H9 (cell line): ENCODE data around the gene CPXM1. TPM values are rescaled to one million over a fixed set of nuclear protein-coding genes. Genes with fewer than 3 reads are reported as not detected.

Source experiments
- DNase-seq: peaks from one replicate; pipeline ENCODE4 v3.0.0-alpha.2; 2017
- H2AFZ ChIP-seq: one replicate; pipeline ENCODE4 v1.6.1; 2013; ENCODE audit warnings: mild to moderate bottlenecking, low read length, control low read depth, moderate library complexity
- H2AK5ac ChIP-seq: 2 replicates; pipeline ENCODE4 v1.6.1; 2013; ENCODE audit warnings: low read length, control low read depth, mixed read lengths; ENCODE audit not compliant: insufficient read length
- H2BK120ac ChIP-seq: one replicate; pipeline ENCODE4 v1.6.1; 2013; ENCODE audit warnings: low read depth, mild to moderate bottlenecking, low read length, control low read depth, inconsistent platforms; ENCODE audit not compliant: poor library complexity, severe bottlenecking
- H2BK12ac ChIP-seq: 2 replicates; pipeline ENCODE4 v1.6.1; 2013; ENCODE audit warnings: low read length, control low read depth, mixed read lengths, low read depth; ENCODE audit not compliant: insufficient read length
- H2BK15ac ChIP-seq: 2 replicates; pipeline ENCODE4 v1.6.1; 2013; ENCODE audit warnings: low read depth, low read length, control low read depth
- H2BK20ac ChIP-seq: one replicate; pipeline ENCODE4 v1.6.1; 2013; ENCODE audit warnings: low read depth, mild to moderate bottlenecking, low read length, control low read depth, inconsistent platforms; ENCODE audit not compliant: poor library complexity, severe bottlenecking
- H2BK5ac ChIP-seq: 2 replicates; pipeline ENCODE4 v1.6.1; 2013; ENCODE audit warnings: low read length, control low read depth, mixed read lengths; ENCODE audit not compliant: insufficient read length
- H3K14ac ChIP-seq: 2 replicates; pipeline ENCODE4 v1.6.1; 2013; ENCODE audit warnings: low read length, control low read depth; ENCODE audit not compliant: insufficient read depth
- H3K18ac ChIP-seq: 2 replicates; pipeline ENCODE4 v1.6.1; 2013; ENCODE audit warnings: low read depth, mild to moderate bottlenecking, mixed read lengths, low read length, control low read depth; ENCODE audit not compliant: insufficient read length
- H3K23ac ChIP-seq: 2 replicates; pipeline ENCODE4 v1.6.1; 2013; ENCODE audit warnings: low read length, control low read depth, mixed read lengths, low read depth; ENCODE audit not compliant: insufficient read length
- H3K23me2 ChIP-seq: 2 replicates; pipeline ENCODE4 v1.6.1; 2013; ENCODE audit warnings: low read depth, mild to moderate bottlenecking, mixed read lengths, low read length, control low read depth; ENCODE audit not compliant: insufficient read length, poor library complexity, severe bottlenecking
- H3K27ac ChIP-seq: 2 replicates; pipeline ENCODE4 v1.5.1; 2013; ENCODE audit warnings: low read length, control low read depth, mixed read lengths, low read depth; ENCODE audit not compliant: insufficient read length
- H3K27me3 ChIP-seq: 2 replicates; pipeline ENCODE4 v1.6.1; 2013; ENCODE audit warnings: low read length, control low read depth, inconsistent platforms; ENCODE audit not compliant: insufficient read depth
- H3K4ac ChIP-seq: 2 replicates; pipeline ENCODE4 v1.6.1; 2013; ENCODE audit warnings: low read depth, mild to moderate bottlenecking, control low read depth, inconsistent platforms, low read length, moderate library complexity
- H3K4me1 ChIP-seq: 2 replicates; pipeline ENCODE4 v1.6.1; 2013; ENCODE audit warnings: low read length, control low read depth, inconsistent platforms; ENCODE audit not compliant: insufficient read depth
- H3K4me2 ChIP-seq: 2 replicates; pipeline ENCODE4 v1.6.1; 2013; ENCODE audit warnings: low read length, control low read depth, mixed read lengths; ENCODE audit not compliant: insufficient read length, insufficient read depth
- H3K56ac ChIP-seq: 2 replicates; pipeline ENCODE4 v1.6.1; 2013; ENCODE audit warnings: low read depth, mild to moderate bottlenecking, mixed read lengths, low read length, control low read depth; ENCODE audit not compliant: insufficient read length
- H3K79me1 ChIP-seq: 2 replicates; pipeline ENCODE4 v1.6.1; 2013; ENCODE audit warnings: low read depth, mild to moderate bottlenecking, moderate library complexity, low read length, control low read depth, inconsistent platforms; ENCODE audit not compliant: insufficient read depth, poor library complexity, severe bottlenecking
- H3K79me2 ChIP-seq: 2 replicates; pipeline ENCODE4 v1.6.1; 2013; ENCODE audit warnings: low read length, control low read depth, inconsistent platforms; ENCODE audit not compliant: insufficient read depth
- H3K9ac ChIP-seq: 2 replicates; pipeline ENCODE4 v1.6.1; 2013; ENCODE audit warnings: low read length, control low read depth, mixed read lengths; ENCODE audit not compliant: insufficient read length; ENCODE audit errors: extremely low read depth
- H3K9me3 ChIP-seq: one replicate; pipeline ENCODE4 v1.6.1; 2013; ENCODE audit warnings: low read depth, low read length, inconsistent platforms; ENCODE audit not compliant: control insufficient read depth
- H3T11ph ChIP-seq: one replicate; pipeline ENCODE4 v1.6.1; 2013; ENCODE audit warnings: mild to moderate bottlenecking, low read length, control low read depth, inconsistent platforms
- H4K20me1 ChIP-seq: one replicate; pipeline ENCODE4 v1.6.1; 2013; ENCODE audit not compliant: control insufficient read depth, insufficient read length, insufficient read depth
- H4K5ac ChIP-seq: 2 replicates; pipeline ENCODE4 v1.6.1; 2013; ENCODE audit warnings: low read depth, mild to moderate bottlenecking, mixed read lengths, low read length, control low read depth; ENCODE audit not compliant: insufficient read length
- H4K8ac ChIP-seq: replicated peaks from 2 replicates; pipeline ENCODE4 v1.6.1; 2013; ENCODE audit warnings: low read length, control low read depth, mixed read lengths, low read depth; ENCODE audit not compliant: insufficient read length
- H4K91ac ChIP-seq: 2 replicates; pipeline ENCODE4 v1.6.1; 2013; ENCODE audit warnings: low read depth, mild to moderate bottlenecking, moderate library complexity, mixed read lengths, low read length, control low read depth; ENCODE audit not compliant: insufficient read length
- H3K27ac Mint-ChIP-seq, 3 experiments: 2 replicates in 2 of 3; 3 replicates in 1 of 3; pipeline ENCODE4 v1.8.0; 2020 to 2021; ENCODE audit warnings: mixed read lengths in 3 of 3, mild to moderate bottlenecking in 1 of 3, moderate library complexity in 1 of 3
- H3K27me3 Mint-ChIP-seq: 2 replicates; pipeline ENCODE4 v1.8.0; 2021; ENCODE audit warnings: low read depth, mild to moderate bottlenecking, moderate library complexity, mixed read lengths
- H3K36me3 Mint-ChIP-seq, 3 experiments: 2 replicates in 2 of 3; 3 replicates in 1 of 3; pipeline ENCODE4 v1.8.0; 2020 to 2021; ENCODE audit warnings: low read depth in 3 of 3, mixed read lengths in 3 of 3; ENCODE audit not compliant: insufficient read depth in 1 of 3
- H3K4me1 Mint-ChIP-seq, 2 experiments: 2 replicates each; pipeline ENCODE4 v1.8.0; 2020; ENCODE audit warnings: mixed read lengths in 2 of 2
- H3K4me3 Mint-ChIP-seq, 2 experiments: 2 replicates in 1 of 2; 3 replicates in 1 of 2; pipeline ENCODE4 v1.8.0; 2020 to 2021; ENCODE audit warnings: mild to moderate bottlenecking in 2 of 2, mixed read lengths in 2 of 2, moderate library complexity in 1 of 2
- H3K9me3 Mint-ChIP-seq, 2 experiments: 2 replicates in 1 of 2; 3 replicates in 1 of 2; pipeline ENCODE4 v1.8.0; 2020; ENCODE audit warnings: mild to moderate bottlenecking in 2 of 2, mixed read lengths in 2 of 2, moderate library complexity in 1 of 2
- whole genome bisulfite sequencing: extraction: QIAGEN DNeasy Blood & Tissue Kit; methylation state at CpG from one replicate; pipeline ENCODE4 v1.1.7; 2013; ENCODE audit warnings: missing lambda C conversion rate, low lambda C conversion rate, mixed read lengths; ENCODE audit not compliant: insufficient read length; ENCODE audit errors: extremely low coverage; 5-methylcytosine and 5-hydroxymethylcytosine counted together
- total RNA-seq: library from RNA; stranded (reverse); gene quantifications from 2 replicates; pipeline ENCODE4 v1.2.1, GENCODE V29; 2021
- TF ChIP-seq, protein P1 (sequence below): fragments of 200-600 bp; sonication (generic); conservative IDR thresholded peaks from 3 replicates; pipeline ENCODE4 v1.8.0; 2021; ENCODE audit warnings: antibody characterized with exemption, mild to moderate bottlenecking

Gene CPXM1
- total RNA-seq, 1 experiment from 2014 or later: 69.0 TPM

DNA sequence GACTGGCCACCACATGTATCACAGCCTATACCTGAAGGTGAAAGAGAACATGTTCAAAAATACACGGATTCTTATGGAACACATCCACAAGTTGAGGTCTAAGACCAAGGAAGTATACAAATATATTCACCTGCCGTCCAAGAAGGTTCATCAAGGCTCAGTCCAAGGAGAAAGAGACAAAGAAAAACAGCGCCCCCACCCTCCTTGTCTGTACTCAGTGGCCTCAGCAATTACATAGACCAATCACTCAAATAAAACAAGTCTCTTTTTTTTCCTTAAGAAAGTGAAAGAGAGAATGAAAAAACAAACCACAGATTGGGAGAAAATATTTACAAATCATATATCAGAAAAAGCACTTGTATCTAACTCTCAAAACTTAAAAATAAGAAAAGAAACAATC is 19.5 kb downstream of the CPXM1 start:
- Histone ChIP-seq H2BK15ac (no peak overlapping the region), H3K56ac (no peak overlapping the region), H3K18ac (no peak overlapping the region), H3K14ac (no peak overlapping the region), H2AFZ (no peak overlapping the region), H2BK20ac (no peak overlapping the region), H3T11ph (no peak overlapping the region), H3K9ac (no peak overlapping the region), H3K4me1 (no peaks in the 10 kb centered on the region), H4K91ac (no peak overlapping the region), H2BK12ac (no peak overlapping the region), H4K8ac (no peak overlapping the region), H3K4me2 (no peak overlapping the region), H3K9me3 (no peaks in the 10 kb centered on the region), H3K27ac (no peak overlapping the region), H4K5ac (no peak overlapping the region), H3K23ac (no peak overlapping the region), H4K20me1 (no peaks in the 10 kb centered on the region), H2AK5ac (no peak overlapping the region), H3K4ac (no peak overlapping the region), H3K79me2 (no peaks in the 10 kb centered on the region), H2BK120ac (no peak overlapping the region), H3K27me3 (no peaks in the 10 kb centered on the region; the same call in 1 of the 2 replicates), H3K23me2 (no peaks in the 10 kb centered on the region), H3K79me1 (no peaks in the 10 kb centered on the region), H2BK5ac (no peak overlapping the region)
- Mint-ChIP-seq H3K4me3 (no peak overlapping the region), H3K9me3 (peaks cover 2 to 4% of the 10 kb centered on the region in 2 experiments; a peak in 1 of 5 replicates), H3K27ac (no peak overlapping the region), H3K4me1 (no peaks in the 10 kb centered on the region), H3K27me3 (peaks cover 51% of the 10 kb centered on the region), H3K36me3 (no peaks in the 10 kb centered on the region)
- no peak for DNase-seq
- TF ChIP-seq, protein P1, sequence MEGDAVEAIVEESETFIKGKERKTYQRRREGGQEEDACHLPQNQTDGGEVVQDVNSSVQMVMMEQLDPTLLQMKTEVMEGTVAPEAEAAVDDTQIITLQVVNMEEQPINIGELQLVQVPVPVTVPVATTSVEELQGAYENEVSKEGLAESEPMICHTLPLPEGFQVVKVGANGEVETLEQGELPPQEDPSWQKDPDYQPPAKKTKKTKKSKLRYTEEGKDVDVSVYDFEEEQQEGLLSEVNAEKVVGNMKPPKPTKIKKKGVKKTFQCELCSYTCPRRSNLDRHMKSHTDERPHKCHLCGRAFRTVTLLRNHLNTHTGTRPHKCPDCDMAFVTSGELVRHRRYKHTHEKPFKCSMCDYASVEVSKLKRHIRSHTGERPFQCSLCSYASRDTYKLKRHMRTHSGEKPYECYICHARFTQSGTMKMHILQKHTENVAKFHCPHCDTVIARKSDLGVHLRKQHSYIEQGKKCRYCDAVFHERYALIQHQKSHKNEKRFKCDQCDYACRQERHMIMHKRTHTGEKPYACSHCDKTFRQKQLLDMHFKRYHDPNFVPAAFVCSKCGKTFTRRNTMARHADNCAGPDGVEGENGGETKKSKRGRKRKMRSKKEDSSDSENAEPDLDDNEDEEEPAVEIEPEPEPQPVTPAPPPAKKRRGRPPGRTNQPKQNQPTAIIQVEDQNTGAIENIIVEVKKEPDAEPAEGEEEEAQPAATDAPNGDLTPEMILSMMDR: peak; percentile 48; the same call in 2 of the 3 replicates
- WGBS: no CpG with 5 or more reads among the region's 3 CpGs
